Stimulated activated CD4-positive, alpha-beta T cell treated with anti-CD3 and anti-CD28 coated beads, Interleukin-2, amount 100 ng/mL, for 48 hours (primary cell): ENCODE measurements around the gene MEIS2.

ENCODE experiments used
- DNase-seq, 2 donors: peaks; one replicate each; pipeline ENCODE4 v3.0.0-alpha.2; 2020

Gene MEIS2

DNA sequence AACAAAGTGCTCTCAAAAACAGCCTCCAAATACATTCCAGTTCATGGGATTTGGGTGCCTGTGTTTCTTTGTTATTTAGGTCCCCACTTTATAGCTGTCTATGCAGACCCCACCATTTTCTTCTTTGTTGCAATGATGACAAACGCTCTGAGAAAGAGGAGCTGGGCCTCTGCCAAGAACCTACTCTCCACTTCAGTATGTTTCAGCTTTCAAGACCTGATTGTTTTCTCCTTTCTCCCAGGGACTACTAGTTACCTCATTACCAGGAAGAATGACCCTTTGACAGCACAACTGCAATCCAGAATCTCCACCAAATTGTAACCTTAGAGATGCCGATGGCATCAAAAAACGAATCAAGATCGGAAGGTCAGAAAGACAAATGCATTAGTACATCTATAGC is 236.8 kb downstream of the MEIS2 start:
- no peak for DNase-seq

- no peak for DNase-seq
These were observed 239.6 kb downstream of the MEIS2 start for GRCh38 chr15:36860792-36861191.

DNA sequence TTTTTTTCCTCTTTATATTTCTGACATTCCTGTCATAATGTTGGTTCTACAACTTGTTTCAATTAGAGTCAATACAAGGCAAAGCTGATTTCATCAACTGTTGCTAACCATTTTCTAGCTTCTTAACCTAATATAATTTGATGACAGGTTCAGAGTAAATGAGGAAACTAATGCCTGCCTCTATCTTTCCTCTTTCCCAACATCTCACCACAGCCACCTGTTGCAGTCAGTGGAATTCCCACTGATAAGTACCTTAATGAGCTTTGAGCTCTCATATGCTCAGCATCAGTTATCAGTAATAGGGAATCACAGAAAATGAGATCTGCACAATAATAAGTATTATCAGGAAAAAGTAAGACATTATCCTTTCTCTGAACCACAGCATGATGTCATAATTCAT is 241.9 kb downstream of the MEIS2 start:
- DNase-seq = no peak

- DNase-seq = no peak
These were observed 243.9 kb downstream of the MEIS2 start for GRCh38 chr15:36856339-36856973.

GRCh38 chr15:36850864-36851263 is 249.5 kb downstream of the MEIS2 start:
- no peak for DNase-seq

DNA sequence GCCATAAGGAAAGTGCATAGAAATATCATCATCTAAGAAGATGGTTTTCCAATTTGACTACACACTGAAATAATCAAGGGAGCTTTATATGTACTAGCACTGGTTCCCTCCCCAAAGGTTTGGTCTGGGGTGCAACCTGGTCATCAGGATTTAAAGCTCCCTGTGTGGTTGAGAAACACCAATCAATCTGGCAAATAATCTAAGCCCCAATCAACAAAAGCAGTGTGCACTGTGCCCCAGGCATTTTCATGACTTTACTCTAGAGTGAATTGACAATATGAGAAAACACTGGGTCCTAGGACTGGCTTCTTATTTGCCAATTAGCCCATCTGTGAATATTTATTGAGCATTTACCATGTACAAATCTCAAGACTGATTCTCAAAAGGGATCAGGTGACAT is 255.1 kb downstream of the MEIS2 start:
- no peak for DNase-seq

DNA sequence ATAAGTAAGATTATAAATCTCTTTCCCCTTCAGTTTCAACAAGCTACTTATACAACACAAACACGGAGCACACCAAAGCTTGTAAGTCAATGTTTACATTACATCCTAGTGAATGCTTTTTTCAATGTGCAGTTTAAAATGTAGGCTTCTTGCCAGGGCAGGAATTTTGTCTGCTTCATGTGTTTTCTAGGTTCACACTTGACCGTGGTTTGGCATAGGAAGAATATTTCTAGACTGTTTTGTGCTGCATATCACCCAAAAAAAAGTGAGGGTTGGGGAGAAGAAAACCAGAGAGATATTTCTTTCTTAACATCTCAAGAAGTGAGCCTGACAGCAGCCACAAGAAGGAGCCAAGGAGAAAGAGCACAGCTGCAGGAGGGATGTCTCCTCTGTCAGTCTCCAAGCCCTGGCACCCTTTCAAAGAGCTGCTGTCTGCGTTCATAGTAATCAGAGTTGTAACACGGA is 255.8 kb downstream of the MEIS2 start:
- no peak for DNase-seq

GRCh38 chr15:36843822-36844221 is 256.5 kb downstream of the MEIS2 start:
- no peak for DNase-seq

DNA sequence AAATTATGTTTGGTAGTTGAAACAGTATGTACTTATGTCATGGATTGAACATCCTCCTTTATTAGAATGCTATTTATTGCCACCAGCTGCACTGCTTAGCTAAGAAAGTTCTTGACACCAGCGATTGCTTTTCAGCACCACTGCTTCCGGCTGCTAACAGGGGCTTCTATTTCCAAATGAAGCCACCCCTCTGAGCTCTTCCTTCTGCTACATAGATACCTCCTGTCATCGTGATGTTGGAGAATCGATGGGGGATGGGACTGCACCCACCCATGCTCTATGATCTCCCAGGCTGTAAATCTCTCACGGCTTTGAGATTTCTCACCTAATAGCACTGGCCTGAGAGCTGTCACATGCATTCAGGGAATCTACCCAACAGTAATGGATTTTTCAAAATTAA is 259.2 kb downstream of the MEIS2 start:
- DNase-seq = no peak
